AG10803 (cell line): ENCODE results near the gene CKB.

Experiments used
- DNase-seq: peaks from one replicate; pipeline ENCODE4 v3.0.0; 2010; ENCODE audit warnings: low read depth
- H3K4me3 ChIP-seq: 2 replicates; pipeline ENCODE4 v1.5.1; 2011; ENCODE audit warnings: mild to moderate bottlenecking, low read length, control low read depth
- CTCF ChIP-seq: conservative IDR thresholded peaks from 2 replicates; pipeline ENCODE4 v1.5.1; 2011; ENCODE audit warnings: mild to moderate bottlenecking, low read length, control low read depth, inconsistent platforms

The CKB gene

GRCh38 chr14:103480595-103480994 lies 42.0 kb downstream of the CKB start:
- no peak for TF ChIP-seq CTCF
- no peak overlapping the region for H3K4me3 ChIP-seq
- no peak for DNase-seq

- DNase-seq, result no peak
- TF ChIP-seq CTCF, result no peak
Observed at GRCh38 chr14:103476631-103477030, 46.0 kb downstream of the CKB start.

GRCh38 chr14:103476065-103476464 lies 46.6 kb downstream of the CKB start:
- TF ChIP-seq CTCF, result no peak
- no peak overlapping the region for H3K4me3 ChIP-seq
- no peak for DNase-seq

More at GRCh38 chr14:103476631-103477030, 46.0 kb downstream of the CKB start:
- H3K4me3 ChIP-seq, result no peak overlapping the region

- no peak for DNase-seq
- no peak for TF ChIP-seq CTCF
- H3K4me3 ChIP-seq, result no peak overlapping the region
Observed at GRCh38 chr14:103474893-103475292, 47.7 kb downstream of the CKB start.

GRCh38 chr14:103472939-103473338 lies 49.7 kb downstream of the CKB start:
- TF ChIP-seq CTCF, result no peak
- H3K4me3 ChIP-seq, result no peak overlapping the region
- DNase-seq, result no peak
